ENCODE data around the gene BMF. TPM values are rescaled to one million over a fixed set of nuclear protein-coding genes. Genes with fewer than 3 reads are reported as not detected.
A peak's percentile ranks its signal among the peaks of the same experiment; 100 is the strongest.

BMF gene
- total and polyA plus RNA-seq, 5 experiments from 2014 or later = 0.12 to 19.8 (median 0.44) TPM

GRCh38 chr15:40106203-40107161 lies 2.2 kb downstream of the BMF start:
- H3K4me3 Mint-ChIP-seq = peak overlapping the region; percentile 6 to 98 (median 74)
- peaks cover 27 to 60% (median 43%) of the 10 kb centered on the region in 4 donors for H3K4me1 Mint-ChIP-seq
- peaks cover 0 to 11% (median 0%) of the 10 kb centered on the region in 5 donors for H3K27me3 Mint-ChIP-seq
- DNase-seq (no peak), ATAC-seq (no peak)
- H3K36me3 Mint-ChIP-seq = no peaks in the 10 kb centered on the region
- peak overlapping the region in 5 of 10 donors; percentile 17 to 85 (median 79) for H3K27ac Mint-ChIP-seq
- POLR2A ChIA-PET = interaction anchor here (0.5 to 1.8 kb wide), 9 partner anchors 8 to 98 kb away, joined by 3 to 9 read pairs (median 4); no protein-coding TSS in a partner anchor
- H3K9me3 Mint-ChIP-seq = no peaks in the 10 kb centered on the region

GRCh38 chr15:40105517-40106202 lies 3.0 kb downstream of the BMF start:
- Mint-ChIP-seq H3K36me3 (no peaks in the 10 kb centered on the region), H3K4me1 (peaks cover 30 to 68% (median 51%) of the 10 kb centered on the region in 4 donors), H3K27ac (peak overlapping the region in 7 of 10 donors; percentile 47 to 95 (median 69)), H3K27me3 (peaks cover 0 to 11% (median 0%) of the 10 kb centered on the region in 5 donors), H3K9me3 (no peaks in the 10 kb centered on the region), H3K4me3 (peak overlapping the region in 6 of 10 donors; percentile 6 to 93 (median 76))
- no peak for ATAC-seq
- POLR2A ChIA-PET = interaction anchor here (0.5 to 2.8 kb wide), 8 partner anchors 7 to 99 kb away, joined by 3 to 9 read pairs (median 4); no protein-coding TSS in a partner anchor
- DNase-seq = no peak

GRCh38 chr15:40104865-40105516 lies 3.7 kb downstream of the BMF start:
- POLR2A ChIA-PET = interaction anchor here (0.6 to 2.8 kb wide), 3 partner anchors 12 to 51 kb away, joined by 4 to 8 read pairs (median 5); no protein-coding TSS in a partner anchor
- peak overlapping the region in 8 of 10 donors; percentile 4 to 93 (median 66) for H3K4me3 Mint-ChIP-seq
- no peaks in the 10 kb centered on the region for H3K9me3 Mint-ChIP-seq
- peak overlapping the region in 7 of 10 donors; percentile 5 to 95 (median 69) for H3K27ac Mint-ChIP-seq
- H3K4me1 Mint-ChIP-seq = peaks cover 30 to 75% (median 54%) of the 10 kb centered on the region in 4 donors
- peak; percentile 58 for ATAC-seq
- H3K27me3 Mint-ChIP-seq = peaks cover 0 to 11% (median 0%) of the 10 kb centered on the region in 5 donors
- peak; percentile 42 to 80 (median 64) for DNase-seq
- H3K36me3 Mint-ChIP-seq = no peaks in the 10 kb centered on the region

GRCh38 chr15:40104296-40104864 lies 4.3 kb downstream of the BMF start:
- Mint-ChIP-seq H3K9me3 (no peaks in the 10 kb centered on the region), H3K27ac (peak overlapping the region in 4 of 10 donors; percentile 1 to 95 (median 66)), H3K36me3 (no peaks in the 10 kb centered on the region), H3K4me3 (peak overlapping the region in 4 of 10 donors; percentile 51 to 93 (median 86)), H3K27me3 (peaks cover 0 to 11% (median 0%) of the 10 kb centered on the region in 5 donors), H3K4me1 (peaks cover 30 to 78% (median 54%) of the 10 kb centered on the region in 4 donors)
- POLR2A ChIA-PET = interaction anchor here (1.9 to 2.8 kb wide), 2 partner anchors 11 to 50 kb away, joined by 4 to 8 read pairs; no protein-coding TSS in a partner anchor
- ATAC-seq = no peak
- DNase-seq = no peak

- no peak overlapping the region for H3K4me3 Mint-ChIP-seq
- H3K27ac Mint-ChIP-seq = no peak overlapping the region
- no peaks in the 10 kb centered on the region for H3K36me3 Mint-ChIP-seq
- POLR2A ChIA-PET = interaction anchor here (1.8 to 2.8 kb wide), 3 partner anchors 11 to 56 kb away, joined by 4 to 8 read pairs (median 5); no protein-coding TSS in a partner anchor
- H3K27me3 Mint-ChIP-seq = peaks cover 0 to 11% (median 0%) of the 10 kb centered on the region in 5 donors
- peaks cover 29 to 78% (median 52%) of the 10 kb centered on the region in 4 donors for H3K4me1 Mint-ChIP-seq
- ATAC-seq (no peak), DNase-seq (no peak)
- H3K9me3 Mint-ChIP-seq = no peaks in the 10 kb centered on the region
These were observed 4.8 kb downstream of the BMF start for GRCh38 chr15:40103864-40104271.

- POLR2A ChIA-PET = interaction anchor here (1.8 to 2.8 kb wide), 3 partner anchors 10 to 55 kb away, joined by 4 to 8 read pairs (median 5); no protein-coding TSS in a partner anchor
- Mint-ChIP-seq H3K4me3 (no peak overlapping the region), H3K4me1 (peaks cover 29 to 84% (median 56%) of the 10 kb centered on the region in 4 donors), H3K27ac (no peak overlapping the region), H3K9me3 (no peaks in the 10 kb centered on the region), H3K27me3 (peaks cover 0 to 11% (median 0%) of the 10 kb centered on the region in 5 donors), H3K36me3 (no peaks in the 10 kb centered on the region)
- ATAC-seq (no peak), DNase-seq (no peak)
These were observed 5.5 kb downstream of the BMF start for GRCh38 chr15:40102897-40103858.

- Mint-ChIP-seq H3K4me3 (peak overlapping the region in 3 of 10 donors; percentile 33 to 70 (median 39)), H3K27ac (peak overlapping the region in 5 of 10 donors; percentile 19 to 85 (median 49)), H3K27me3 (peaks cover 0 to 11% (median 0%) of the 10 kb centered on the region in 5 donors), H3K9me3 (no peaks in the 10 kb centered on the region), H3K4me1 (peaks cover 21 to 83% (median 46%) of the 10 kb centered on the region in 4 donors), H3K36me3 (no peaks in the 10 kb centered on the region)
- POLR2A ChIA-PET = interaction anchor here (0.7 kb wide), 1 partner anchor 61 kb away, joined by 4 read pairs; no protein-coding TSS in a partner anchor
- DNase-seq (no peak), ATAC-seq (no peak)
These were observed 7.5 kb downstream of the BMF start for GRCh38 chr15:40100947-40101905.

GRCh38 chr15:40100123-40100946 lies 8.3 kb downstream of the BMF start:
- DNase-seq (no peak), ATAC-seq (no peak)
- Mint-ChIP-seq H3K4me1 (peaks cover 21 to 83% (median 42%) of the 10 kb centered on the region in 4 donors), H3K9me3 (no peaks in the 10 kb centered on the region), H3K27me3 (peaks cover 0 to 11% (median 0%) of the 10 kb centered on the region in 5 donors), H3K27ac (peak overlapping the region in 3 of 10 donors; percentile 68 to 91 (median 85)), H3K4me3 (peak overlapping the region in 1 of 10 donors; percentile 33), H3K36me3 (no peaks in the 10 kb centered on the region)
- POLR2A ChIA-PET = interaction anchor here (1.3 kb wide), 1 partner anchor 53 kb away, joined by 4 read pairs; no protein-coding TSS in a partner anchor

Data from naive thymus-derived CD8-positive, alpha-beta T cell (primary cell).